Prostate gland (tissue), 2 donors: ENCODE results near the gene SF1. TPM values are rescaled to one million over a fixed set of nuclear protein-coding genes. Genes with fewer than 3 reads are reported as not detected.

Experiments
- DNase-seq: peaks from one replicate; pipeline ENCODE4 v3.0.0-alpha.2; 2019; ENCODE audit warnings: low spot score
- H3K27ac ChIP-seq, 2 donors: fragments of 200-600 bp; sonication (generic); 2 replicates each; pipeline ENCODE4 v1.5.1; 2017 to 2019
- H3K27me3 ChIP-seq: fragments of 200-600 bp; sonication (generic); replicated peaks from 2 replicates; pipeline ENCODE4 v1.5.1; 2019; ENCODE audit not compliant: insufficient read depth
- H3K36me3 ChIP-seq, 2 donors: fragments of 200-600 bp; sonication (generic); 1 replicate in 1 of 2; 2 replicates in 1 of 2; pipeline versions ENCODE4 v1.5.1 to v1.8.1; 2017 to 2019
- H3K4me1 ChIP-seq: fragments of 200-600 bp; sonication (generic); replicated peaks from 2 replicates; pipeline ENCODE4 v1.5.1; 2019
- H3K4me3 ChIP-seq, 2 donors: fragments of 200-600 bp; sonication (generic); 2 replicates each; pipeline ENCODE4 v1.5.1; 2017 to 2019
- H3K9me3 ChIP-seq: fragments of 200-600 bp; sonication (generic); 2 replicates; pipeline ENCODE4 v1.5.1; 2017
- CTCF ChIP-seq, 4 experiments: fragments of 200-600 bp in 2 of 4; fragments of 450-650 bp in 2 of 4; sonication (generic) in 2 of 4; IDR thresholded peaks; 1 replicate in 3 of 4; 2 replicates in 1 of 4; pipeline ENCODE4 v1.5.1; 2016 to 2019; ENCODE audit warnings: antibody characterized with exemption in 4 of 4, mild to moderate bottlenecking in 2 of 4, moderate library complexity in 2 of 4
- POLR2A ChIP-seq: fragments of 450-650 bp; IDR thresholded peaks from one replicate; pipeline ENCODE4 v1.6.1; 2016; ENCODE audit warnings: antibody characterized with exemption, mild to moderate bottlenecking
- POLR2AphosphoS5 ChIP-seq: sonication (generic); formaldehyde crosslinking; IDR thresholded peaks from one replicate; pipeline ENCODE4 v1.6.1; 2017; ENCODE audit warnings: antibody characterized with exemption
- WGBS: methylation state at CpG from one replicate; pipeline ENCODE4 v1.1.5; 2018; 5-methylcytosine and 5-hydroxymethylcytosine counted together
- intact Hi-C: fragments of 100-400 bp; cut with DNase I; formaldehyde crosslinking; loops from one replicate; pipeline ENCODE4 v1.14.2; 2022
- total RNA-seq, 2 donors: library from RNA; depleted of rRNA; stranded (reverse); fragments of >200 nt; gene quantifications; one replicate each; pipeline ENCODE4 v1.1.0, GENCODE V29; 2016

Gene SF1
- total RNA-seq, 2 donors from 2014 or later, result 263 to 409 TPM

DNA sequence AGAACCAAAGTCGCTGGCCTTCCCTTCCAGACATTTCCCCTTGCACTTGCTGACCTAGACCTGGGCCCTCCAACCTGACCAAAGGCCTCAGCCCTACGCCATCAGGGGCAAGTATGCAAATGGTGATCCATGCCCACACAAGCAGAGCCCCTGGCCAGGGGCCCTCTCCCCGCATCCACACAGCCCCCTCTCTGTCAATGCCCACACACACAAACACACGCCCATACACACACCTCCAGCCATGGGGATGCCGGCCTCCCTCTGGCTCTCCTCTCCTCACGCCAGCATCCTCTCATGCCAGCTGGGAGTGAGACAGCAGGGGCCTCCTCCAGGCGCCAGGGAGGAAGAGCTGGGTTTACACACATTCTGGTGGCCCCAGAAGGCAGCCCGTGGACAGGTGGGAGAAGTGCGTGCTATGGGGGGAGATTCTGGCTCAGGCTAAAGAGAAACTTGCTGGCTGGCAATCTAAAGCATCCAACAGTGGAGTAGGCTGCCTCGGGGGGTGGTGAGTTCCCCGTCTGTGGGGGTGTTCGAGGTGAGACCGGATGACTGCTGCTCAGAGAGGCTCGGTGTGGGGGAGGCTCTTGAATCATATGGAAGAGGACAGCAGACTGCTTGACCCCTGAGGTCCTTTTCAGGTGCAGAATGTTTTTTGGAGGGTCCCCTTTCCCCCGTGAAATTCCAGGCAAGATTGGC is 60.1 kb downstream of the SF1 start:
- Histone ChIP-seq H3K4me3 (no peak overlapping the region), H3K9me3 (no peaks in the 10 kb centered on the region), H3K4me1 (no peaks in the 10 kb centered on the region), H3K27me3 (peaks cover 37% of the 10 kb centered on the region), H3K36me3 (no peaks in the 10 kb centered on the region), H3K27ac (no peak overlapping the region)
- intact Hi-C loops, result no loop called here
- WGBS, result 77% methylated on average over 15 of the region's 15 CpGs
- TF ChIP-seq CTCF (IDR thresholded peaks at IDR 0.05), result no peak
- DNase-seq, result no peak

- no peaks in the 10 kb centered on the region for H3K9me3 ChIP-seq
- WGBS, result 80% methylated on average over 4 of the region's 4 CpGs
- H3K27me3 ChIP-seq, result peaks cover 37% of the 10 kb centered on the region
- H3K27ac ChIP-seq, result no peak overlapping the region
- no peaks in the 10 kb centered on the region for H3K4me1 ChIP-seq
- intact Hi-C loops, result no loop called here
- DNase-seq, result no peak
- H3K4me3 ChIP-seq, result no peak overlapping the region
- TF ChIP-seq CTCF (IDR thresholded peaks at IDR 0.05) (no peak), POLR2A (no peak), POLR2AphosphoS5 (no peak)
- no peaks in the 10 kb centered on the region for H3K36me3 ChIP-seq
These were observed 61.1 kb downstream of the SF1 start for GRCh38 chr11:64717268-64717578.

DNA sequence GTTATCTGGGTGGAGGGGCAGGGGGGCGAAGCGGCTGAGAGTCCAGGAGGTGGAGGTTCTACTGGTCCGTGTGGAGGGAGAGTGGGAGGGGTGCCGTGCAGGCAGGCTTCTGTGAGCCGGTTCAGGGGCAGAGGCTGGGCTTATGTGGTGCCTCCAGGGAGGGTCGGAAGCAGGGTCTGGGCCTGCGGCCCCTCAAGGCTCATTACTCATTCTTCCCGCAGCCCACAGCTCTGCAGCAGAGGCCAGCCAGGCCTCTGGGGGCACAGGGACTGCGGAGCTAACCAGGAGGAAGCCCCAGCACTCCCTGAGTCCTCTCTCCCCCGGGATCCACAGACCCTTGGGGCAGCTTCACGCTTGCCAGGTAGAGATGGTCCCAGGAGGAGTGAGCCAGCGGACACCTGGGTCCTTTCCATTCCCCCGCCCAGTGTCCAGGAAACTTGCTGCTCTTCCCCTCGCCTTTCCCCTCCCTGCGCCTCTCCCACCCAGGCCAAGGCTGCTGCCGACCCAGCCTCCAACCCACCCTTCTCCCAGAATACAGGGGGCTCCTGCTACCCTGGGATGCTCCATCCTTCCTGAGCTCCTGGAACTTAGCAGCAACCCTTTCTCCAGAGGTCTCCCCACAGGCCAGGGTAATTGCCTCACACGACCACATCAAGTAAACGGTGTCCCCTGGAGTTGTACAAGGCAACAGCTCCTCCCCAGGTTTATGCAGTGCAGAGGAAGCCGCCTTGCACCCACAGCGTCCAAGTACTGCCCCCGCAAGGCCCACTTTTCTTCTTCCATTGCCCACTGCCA is 61.7 kb downstream of the SF1 start:
- no peaks in the 10 kb centered on the region for H3K9me3 ChIP-seq
- no peak for DNase-seq
- TF ChIP-seq CTCF (IDR thresholded peaks at IDR 0.05) (no peak), POLR2A (no peak), POLR2AphosphoS5 (no peak)
- H3K27me3 ChIP-seq, result peaks cover 36% of the 10 kb centered on the region
- intact Hi-C loops, result no loop called here
- H3K4me3 ChIP-seq, result no peak overlapping the region
- H3K27ac ChIP-seq, result no peak overlapping the region
- no peaks in the 10 kb centered on the region for H3K36me3 ChIP-seq
- no peaks in the 10 kb centered on the region for H3K4me1 ChIP-seq
- 60% methylated on average over 21 of the region's 21 CpGs for WGBS

DNA sequence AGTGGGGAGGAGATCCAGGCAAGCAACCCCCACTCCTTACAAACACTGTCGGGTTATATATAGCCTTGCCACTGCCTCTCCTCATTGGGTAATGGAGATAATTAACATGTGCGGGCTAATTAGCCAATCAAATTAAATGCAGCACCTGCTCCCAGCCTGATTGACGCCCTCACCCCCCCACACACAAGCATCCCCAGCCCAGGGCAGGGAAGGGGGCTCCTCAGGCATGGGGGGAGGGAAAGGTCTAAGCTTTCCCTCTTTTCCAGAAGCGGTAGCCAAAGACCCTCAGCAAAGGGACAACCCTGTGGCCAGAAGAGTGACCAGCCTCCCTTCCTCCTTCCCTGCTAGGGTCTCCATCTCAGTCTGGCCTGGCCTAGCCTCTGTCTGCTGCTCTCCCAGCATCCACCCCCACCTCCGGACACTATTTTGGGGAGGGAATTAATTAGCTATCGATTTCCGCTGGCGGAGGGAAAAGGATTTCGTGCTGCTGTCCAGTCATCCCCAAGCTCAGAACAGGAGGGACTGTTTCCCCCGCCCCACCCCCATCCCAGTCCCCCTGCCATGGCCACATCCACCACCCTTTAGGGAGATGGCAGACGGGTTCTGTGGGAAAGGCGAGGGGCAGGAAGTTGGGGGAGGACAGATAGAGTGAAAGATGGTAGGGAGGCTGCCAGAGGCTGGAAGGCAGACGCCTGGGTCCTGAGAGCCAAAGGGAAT is 62.4 kb downstream of the SF1 start:
- H3K36me3 ChIP-seq, result no peaks in the 10 kb centered on the region
- peaks cover 34% of the 10 kb centered on the region for H3K27me3 ChIP-seq
- intact Hi-C loops, result no loop called here
- no peak overlapping the region for H3K27ac ChIP-seq
- H3K4me3 ChIP-seq, result no peak overlapping the region
- WGBS, result 58% methylated on average over 13 of the region's 13 CpGs
- no peak for TF ChIP-seq CTCF (IDR thresholded peaks at IDR 0.05)
- TF ChIP-seq POLR2AphosphoS5, result no peak
- TF ChIP-seq POLR2A, result no peak
- no peaks in the 10 kb centered on the region for H3K9me3 ChIP-seq
- H3K4me1 ChIP-seq, result no peaks in the 10 kb centered on the region
- no peak for DNase-seq
